Tibial artery (tissue), 4 donors: ENCODE data around the gene BAIAP2L1.

Source experiments
- DNase-seq, 2 donors: peaks; one replicate each; pipeline ENCODE4 v3.0.0-alpha.2; 2019
- H3K27ac ChIP-seq, 2 donors: fragments of 200-600 bp; sonication (generic) in 1 of 2; 1 replicate in 1 of 2; 2 replicates in 1 of 2; pipeline ENCODE4 v1.5.1; 2018 to 2019; ENCODE audit warnings: mild to moderate bottlenecking in 1 of 2
- H3K27me3 ChIP-seq, 2 donors: fragments of 200-600 bp; sonication (generic) in 1 of 2; one replicate each; pipeline versions ENCODE4 v1.5.1 to v1.6.0; 2016 to 2019
- H3K36me3 ChIP-seq, 3 donors: fragments of 200-600 bp; sonication (generic) in 2 of 3; one replicate each; pipeline ENCODE4 v1.5.1; 2016 to 2019; ENCODE audit warnings: mild to moderate bottlenecking in 2 of 3
- H3K4me1 ChIP-seq, 4 donors: fragments of 200-600 bp; sonication (generic) in 2 of 4; 1 replicate in 3 of 4; 2 replicates in 1 of 4; pipeline ENCODE4 v1.5.1; 2016 to 2019
- H3K4me3 ChIP-seq, 2 donors: fragments of 200-600 bp; sonication (generic) in 1 of 2; 1 replicate in 1 of 2; 2 replicates in 1 of 2; pipeline ENCODE4 v1.5.1; 2018 to 2019; ENCODE audit warnings: mild to moderate bottlenecking in 2 of 2
- H3K9me3 ChIP-seq, 3 donors: fragments of 200-600 bp; sonication (generic) in 1 of 3; one replicate each; pipeline ENCODE4 v1.5.1; 2016 to 2019
- CTCF ChIP-seq, 2 experiments: fragments of 200-600 bp in 1 of 2; fragments of 450-650 bp in 1 of 2; IDR thresholded peaks; one replicate each; pipeline ENCODE4 v1.5.1; 2017 to 2019; ENCODE audit warnings: antibody characterized with exemption in 2 of 2, mild to moderate bottlenecking in 1 of 2, moderate library complexity in 1 of 2
- intact Hi-C: fragments of 100-400 bp; cut with DNase I; formaldehyde crosslinking; loops from one replicate; pipeline ENCODE4 v1.15.0; 2023; ENCODE audit warnings: low total_unique reads

The BAIAP2L1 gene

GRCh38 chr7:98312201-98312600 lies 88.7 kb downstream of the BAIAP2L1 start:
- Histone ChIP-seq H3K36me3 (peaks cover 28 to 44% (median 39%) of the 10 kb centered on the region in 3 donors), H3K27ac (no peak overlapping the region), H3K4me1 (no peaks in the 10 kb centered on the region), H3K27me3 (no peaks in the 10 kb centered on the region), H3K9me3 (no peaks in the 10 kb centered on the region), H3K4me3 (no peak overlapping the region)
- TF ChIP-seq CTCF (IDR thresholded peaks at IDR 0.05), result no peak
- DNase-seq, result no peak
- intact Hi-C loops, result no loop called here

- Histone ChIP-seq H3K27me3 (no peaks in the 10 kb centered on the region), H3K4me1 (no peaks in the 10 kb centered on the region), H3K4me3 (no peak overlapping the region), H3K9me3 (no peaks in the 10 kb centered on the region), H3K27ac (no peak overlapping the region), H3K36me3 (peaks cover 38 to 56% (median 39%) of the 10 kb centered on the region in 3 donors)
- TF ChIP-seq CTCF (IDR thresholded peaks at IDR 0.05), result no peak
- no peak for DNase-seq
- intact Hi-C loops, result no loop called here
Observed at GRCh38 chr7:98309566-98309965, 91.3 kb downstream of the BAIAP2L1 start.

GRCh38 chr7:98307971-98308466 lies 92.9 kb downstream of the BAIAP2L1 start:
- intact Hi-C loops, result no loop called here
- TF ChIP-seq CTCF (IDR thresholded peaks at IDR 0.05), result no peak
- Histone ChIP-seq H3K4me3 (no peak overlapping the region), H3K27ac (no peak overlapping the region), H3K27me3 (no peaks in the 10 kb centered on the region), H3K9me3 (no peaks in the 10 kb centered on the region), H3K4me1 (no peaks in the 10 kb centered on the region), H3K36me3 (peaks cover 38 to 62% (median 43%) of the 10 kb centered on the region in 3 donors)
- DNase-seq, result no peak

GRCh38 chr7:98305951-98306535 lies 94.8 kb downstream of the BAIAP2L1 start:
- TF ChIP-seq CTCF (IDR thresholded peaks at IDR 0.05), result no peak
- no peaks in the 10 kb centered on the region for H3K9me3 ChIP-seq
- H3K4me1 ChIP-seq, result no peaks in the 10 kb centered on the region
- intact Hi-C loops, result no loop called here
- no peak for DNase-seq
- H3K27me3 ChIP-seq, result no peaks in the 10 kb centered on the region
- H3K36me3 ChIP-seq, result peaks cover 29 to 66% (median 43%) of the 10 kb centered on the region in 3 donors
- no peak overlapping the region for H3K27ac ChIP-seq
- H3K4me3 ChIP-seq, result no peak overlapping the region

GRCh38 chr7:98303906-98304305 lies 97.0 kb downstream of the BAIAP2L1 start:
- intact Hi-C loops, result no loop called here
- no peak overlapping the region for H3K4me3 ChIP-seq
- peaks cover 22 to 67% (median 32%) of the 10 kb centered on the region in 3 donors for H3K36me3 ChIP-seq
- no peak for TF ChIP-seq CTCF (IDR thresholded peaks at IDR 0.05)
- no peaks in the 10 kb centered on the region for H3K4me1 ChIP-seq
- H3K27ac ChIP-seq, result no peak overlapping the region
- H3K27me3 ChIP-seq, result no peaks in the 10 kb centered on the region
- peaks cover 0 to 7% (median 0%) of the 10 kb centered on the region in 3 donors for H3K9me3 ChIP-seq
- DNase-seq, result no peak
